Measurements from ENCODE around the gene NLE1. TPM values are rescaled to one million over a fixed set of nuclear protein-coding genes. Genes with fewer than 3 reads are reported as not detected.
A peak's percentile ranks its signal among the peaks of the same experiment; 100 is the strongest.
"Not testable (repeated sequence)": the region's sequence is repeated elsewhere in the genome, so short reads cannot be mapped to it uniquely, and the experiment has no call there.

The NLE1 gene
- total RNA-seq, 1 donor from 2014 or later: 4.2 TPM

GRCh38 chr17:35152421-35153140, 10.5 kb upstream of the NLE1 start:
- no peak for DNase-seq
- intact Hi-C loops (cut with micrococcal nuclease): no loop called here
- Histone ChIP-seq H3K9me3 (replicated peaks) (no peaks in the 10 kb centered on the region), H3K27ac (replicated peaks) (no peak overlapping the region), H3K27me3 (ENCODE audit: low read depth) (no peaks in the 10 kb centered on the region), H3K4me1 (peaks cover 44% of the 10 kb centered on the region), H3K4me3 (no peak overlapping the region), H3K36me3 (peaks cover 44% of the 10 kb centered on the region)
- no peak for TF ChIP-seq CTCF (IDR thresholded peaks at IDR 0.05; ENCODE audit: borderline replicate concordance)

GRCh38 chr17:35151080-35151479, 9.0 kb upstream of the NLE1 start:
- DNase-seq; H3K9me3 ChIP-seq (replicated peaks); H3K27me3 ChIP-seq (ENCODE audit: low read depth); intact Hi-C loops (cut with micrococcal nuclease); H3K4me3 ChIP-seq; H3K27ac ChIP-seq (replicated peaks): not testable (repeated sequence)
- Histone ChIP-seq H3K4me1 (peaks cover 55% of the 10 kb centered on the region), H3K36me3 (peaks cover 33% of the 10 kb centered on the region)

GRCh38 chr17:35149941-35150340, 7.8 kb upstream of the NLE1 start:
- peaks cover 22% of the 10 kb centered on the region for H3K36me3 ChIP-seq
- intact Hi-C loops (cut with micrococcal nuclease): no loop called here
- no peaks in the 10 kb centered on the region for H3K9me3 ChIP-seq (replicated peaks)
- peak overlapping the region; percentile 68 for H3K4me3 ChIP-seq
- H3K27me3 ChIP-seq (ENCODE audit: low read depth): no peaks in the 10 kb centered on the region
- no peak overlapping the region for H3K27ac ChIP-seq (replicated peaks)
- peaks cover 58% of the 10 kb centered on the region for H3K4me1 ChIP-seq
- no peak for TF ChIP-seq CTCF (IDR thresholded peaks at IDR 0.05; ENCODE audit: borderline replicate concordance)
- no peak for DNase-seq

GRCh38 chr17:35148144-35148543, 6.0 kb upstream of the NLE1 start:
- H3K36me3 ChIP-seq: peaks cover 15% of the 10 kb centered on the region
- no peaks in the 10 kb centered on the region for H3K27me3 ChIP-seq (ENCODE audit: low read depth)
- H3K4me3 ChIP-seq: peak overlapping the region; percentile 68
- TF ChIP-seq CTCF (IDR thresholded peaks at IDR 0.05; ENCODE audit: borderline replicate concordance): no peak
- intact Hi-C loops (cut with micrococcal nuclease): no loop called here
- H3K27ac ChIP-seq (replicated peaks): peak overlapping the region; percentile 87
- H3K4me1 ChIP-seq: peaks cover 58% of the 10 kb centered on the region
- no peak for DNase-seq
- H3K9me3 ChIP-seq (replicated peaks): no peaks in the 10 kb centered on the region

- Histone ChIP-seq H3K36me3 (peaks cover 15% of the 10 kb centered on the region), H3K9me3 (replicated peaks) (no peaks in the 10 kb centered on the region), H3K4me3 (peak within 1 kb of the TSS; percentile 68), H3K27me3 (ENCODE audit: low read depth) (no peaks in the 10 kb centered on the region), H3K4me1 (peaks cover 54% of the 10 kb centered on the region), H3K27ac (replicated peaks) (peak within 1 kb of the TSS; percentile 87)
- no peak for TF ChIP-seq CTCF (IDR thresholded peaks at IDR 0.05; ENCODE audit: borderline replicate concordance)
- intact Hi-C loops (cut with micrococcal nuclease): no loop called here
- peak; percentile 69 for DNase-seq
These were observed 5.3 kb upstream of the NLE1 start, which contains the start of gene UNC45B for GRCh38 chr17:35147375-35147905. TSS of gene UNC45B (plus strand) at chr17:35147817. CDS start at chr17:35148264, 447 bp downstream.

GRCh38 chr17:35146214-35146833, 4.2 kb upstream of the NLE1 start:
- intact Hi-C loops (cut with micrococcal nuclease): no loop called here
- no peak for TF ChIP-seq CTCF (IDR thresholded peaks at IDR 0.05; ENCODE audit: borderline replicate concordance)
- DNase-seq: no peak
- Histone ChIP-seq H3K9me3 (replicated peaks) (no peaks in the 10 kb centered on the region), H3K27me3 (ENCODE audit: low read depth) (no peaks in the 10 kb centered on the region), H3K4me3 (no peak overlapping the region), H3K36me3 (peaks cover 6% of the 10 kb centered on the region), H3K27ac (replicated peaks) (peak overlapping the region; percentile 87), H3K4me1 (peaks cover 57% of the 10 kb centered on the region)
